ENCODE results near the gene PAXX. TPM values are rescaled to one million over a fixed set of nuclear protein-coding genes. Genes with fewer than 3 reads are reported as not detected.
"Not testable (repeated sequence)": the region's sequence is repeated elsewhere in the genome, so short reads cannot be mapped to it uniquely, and the experiment has no call there.

PAXX gene
- total RNA-seq, 1 donor from 2014 or later: 45.1 TPM

DNA sequence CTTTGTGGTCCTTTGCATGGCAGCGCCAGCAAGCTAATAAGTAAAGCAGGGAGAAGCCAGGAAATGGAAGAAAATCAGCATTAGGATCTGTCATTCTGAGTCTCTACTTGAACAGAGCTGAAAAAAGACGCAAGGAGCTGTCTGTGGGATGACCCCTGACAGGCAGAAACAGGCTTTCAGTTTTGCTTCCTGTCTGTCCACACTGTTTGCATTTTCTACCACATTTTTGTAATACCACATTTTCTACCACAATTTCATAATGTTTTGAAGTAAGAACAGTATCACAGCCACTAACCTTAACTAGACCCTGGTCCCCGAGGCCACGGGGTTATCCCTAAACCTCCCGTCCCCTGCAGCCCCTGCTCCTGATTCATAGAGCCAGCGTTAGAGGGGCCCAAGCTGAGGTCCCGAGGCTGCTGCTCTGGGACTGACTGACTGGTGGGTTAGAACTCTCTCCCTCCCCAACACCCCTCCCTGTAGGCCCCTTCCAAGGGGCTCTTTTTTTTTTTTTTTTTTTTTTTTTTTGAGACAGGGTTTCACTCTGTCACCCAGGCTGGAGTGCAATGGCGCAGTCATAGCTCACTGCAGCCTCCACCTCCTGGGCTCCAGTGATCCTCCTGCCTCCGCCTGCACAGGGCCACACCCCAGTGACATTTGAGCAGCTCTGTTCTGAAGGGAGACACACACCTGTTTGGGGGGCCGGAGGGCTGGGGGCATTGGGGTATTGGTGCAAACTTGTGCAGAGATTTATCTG, 8.1 kb downstream of the PAXX start:
- Histone ChIP-seq H3K27me3 (ENCODE audit: low read depth) (no peaks in the 10 kb centered on the region), H3K36me3 (no peaks in the 10 kb centered on the region), H3K4me3 (no peak overlapping the region), H3K9me3 (no peaks in the 10 kb centered on the region), H3K4me1 (peaks cover 33% of the 10 kb centered on the region), H3K27ac (peak overlapping the region; percentile 58)
- DNase-seq (no peak), ATAC-seq (peak in 1 of 2 donors; percentile 6)
- TF ChIP-seq, protein P1, sequence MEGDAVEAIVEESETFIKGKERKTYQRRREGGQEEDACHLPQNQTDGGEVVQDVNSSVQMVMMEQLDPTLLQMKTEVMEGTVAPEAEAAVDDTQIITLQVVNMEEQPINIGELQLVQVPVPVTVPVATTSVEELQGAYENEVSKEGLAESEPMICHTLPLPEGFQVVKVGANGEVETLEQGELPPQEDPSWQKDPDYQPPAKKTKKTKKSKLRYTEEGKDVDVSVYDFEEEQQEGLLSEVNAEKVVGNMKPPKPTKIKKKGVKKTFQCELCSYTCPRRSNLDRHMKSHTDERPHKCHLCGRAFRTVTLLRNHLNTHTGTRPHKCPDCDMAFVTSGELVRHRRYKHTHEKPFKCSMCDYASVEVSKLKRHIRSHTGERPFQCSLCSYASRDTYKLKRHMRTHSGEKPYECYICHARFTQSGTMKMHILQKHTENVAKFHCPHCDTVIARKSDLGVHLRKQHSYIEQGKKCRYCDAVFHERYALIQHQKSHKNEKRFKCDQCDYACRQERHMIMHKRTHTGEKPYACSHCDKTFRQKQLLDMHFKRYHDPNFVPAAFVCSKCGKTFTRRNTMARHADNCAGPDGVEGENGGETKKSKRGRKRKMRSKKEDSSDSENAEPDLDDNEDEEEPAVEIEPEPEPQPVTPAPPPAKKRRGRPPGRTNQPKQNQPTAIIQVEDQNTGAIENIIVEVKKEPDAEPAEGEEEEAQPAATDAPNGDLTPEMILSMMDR (IDR thresholded peaks at IDR 0.05): no peak
- intact Hi-C loops (cut with DNase I): no loop called here

DNA sequence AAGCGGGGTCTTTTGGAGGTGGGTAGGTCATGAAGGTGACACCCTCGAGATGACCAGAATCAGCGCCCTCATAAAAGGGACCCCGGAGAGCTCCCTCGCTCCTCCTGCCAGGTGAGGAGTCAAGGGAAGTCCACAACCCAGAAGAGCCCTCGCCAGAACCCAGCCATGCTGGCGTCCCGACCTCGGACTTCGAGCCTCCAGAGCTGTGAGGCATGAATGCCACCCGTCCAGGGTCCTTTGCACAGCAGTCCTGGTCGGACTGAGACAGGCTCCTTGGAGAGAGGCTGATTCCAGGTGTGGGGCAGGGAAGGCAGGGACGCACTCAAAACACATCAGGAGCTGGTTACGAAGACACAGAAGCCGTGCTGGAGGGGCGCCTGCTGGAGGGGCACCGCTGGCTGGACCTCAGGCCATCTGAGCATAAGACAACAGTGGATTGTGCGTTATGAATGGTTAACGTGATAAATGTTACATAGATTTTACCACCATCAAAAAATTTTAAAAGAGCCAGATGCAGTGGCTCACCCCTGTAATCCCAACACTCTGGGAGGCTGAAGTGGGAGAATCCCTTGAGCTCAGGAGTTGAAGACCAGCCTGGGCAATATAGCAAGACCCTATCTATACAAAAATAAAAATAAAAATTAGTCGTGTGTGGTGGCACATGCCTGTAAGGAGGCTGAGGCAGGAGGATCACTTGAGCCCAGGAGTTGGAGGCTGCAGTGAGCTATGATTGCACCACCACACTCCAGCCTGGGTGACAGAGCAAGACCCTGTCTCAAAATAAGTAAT, 9.8 kb downstream of the PAXX start:
- Histone ChIP-seq H3K27me3 (ENCODE audit: low read depth) (no peaks in the 10 kb centered on the region), H3K4me3 (no peak overlapping the region), H3K4me1 (peaks cover 17% of the 10 kb centered on the region), H3K9me3 (no peaks in the 10 kb centered on the region), H3K36me3 (no peaks in the 10 kb centered on the region), H3K27ac (no peak overlapping the region)
- ATAC-seq: no peak
- no peak for DNase-seq
- intact Hi-C loops (cut with DNase I): no loop called here
- TF ChIP-seq, protein P1 (IDR thresholded peaks at IDR 0.05): no peak

DNA sequence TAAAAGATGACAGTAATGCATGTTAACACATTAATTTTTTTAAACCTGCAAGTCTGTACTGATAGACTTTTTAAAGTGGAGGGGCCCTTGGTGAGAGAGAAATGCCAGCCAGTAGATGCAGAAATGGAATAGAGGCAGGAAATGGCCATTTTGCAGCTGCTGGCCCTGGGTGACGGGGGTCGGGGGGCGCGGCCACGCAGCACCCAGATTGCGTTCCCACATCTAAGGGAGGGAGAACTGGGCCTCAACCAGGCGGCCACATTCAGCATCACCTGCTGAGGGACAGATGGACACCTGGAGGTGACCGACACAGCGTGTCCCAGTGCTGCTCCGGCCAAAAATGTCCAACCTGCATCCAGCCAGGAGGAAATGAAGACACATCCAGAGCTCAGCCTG, 10.4 kb downstream of the PAXX start:
- H3K4me1 ChIP-seq: peaks cover 17% of the 10 kb centered on the region
- no peak for ATAC-seq
- no peak for DNase-seq
- TF ChIP-seq, protein P1 (IDR thresholded peaks at IDR 0.05): no peak
- H3K27ac ChIP-seq: no peak overlapping the region
- H3K36me3 ChIP-seq: no peaks in the 10 kb centered on the region
- H3K4me3 ChIP-seq: no peak overlapping the region
- intact Hi-C loops (cut with DNase I): no loop called here
- no peaks in the 10 kb centered on the region for H3K27me3 ChIP-seq (ENCODE audit: low read depth)
- no peaks in the 10 kb centered on the region for H3K9me3 ChIP-seq

DNA sequence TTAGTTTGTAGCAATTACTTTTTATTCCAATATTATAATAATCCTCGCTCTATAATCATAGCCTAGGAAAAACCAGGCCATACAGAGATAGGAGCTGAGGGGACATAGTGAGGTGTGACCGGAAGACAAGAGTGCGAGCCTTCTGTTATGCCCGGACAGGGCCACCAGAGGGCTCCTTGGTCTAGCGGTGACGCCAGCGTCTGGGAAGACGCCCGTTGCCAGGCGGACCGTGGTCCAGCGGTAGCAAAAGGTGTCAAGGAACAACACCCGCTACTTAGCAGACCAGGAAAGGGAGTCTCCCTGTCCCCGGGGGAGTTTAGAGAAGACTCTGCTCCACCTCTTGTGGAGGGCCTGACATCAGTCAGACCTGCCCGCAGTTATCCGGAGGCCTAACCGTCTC, 12.1 kb downstream of the PAXX start:
- H3K27ac ChIP-seq; H3K4me3 ChIP-seq; H3K36me3 ChIP-seq; H3K27me3 ChIP-seq (ENCODE audit: low read depth); DNase-seq; intact Hi-C loops (cut with DNase I); ATAC-seq; H3K9me3 ChIP-seq: not testable (repeated sequence)
- peaks cover 17% of the 10 kb centered on the region for H3K4me1 ChIP-seq
- TF ChIP-seq, protein P1 (IDR thresholded peaks at IDR 0.05): peak; percentile 47

DNA sequence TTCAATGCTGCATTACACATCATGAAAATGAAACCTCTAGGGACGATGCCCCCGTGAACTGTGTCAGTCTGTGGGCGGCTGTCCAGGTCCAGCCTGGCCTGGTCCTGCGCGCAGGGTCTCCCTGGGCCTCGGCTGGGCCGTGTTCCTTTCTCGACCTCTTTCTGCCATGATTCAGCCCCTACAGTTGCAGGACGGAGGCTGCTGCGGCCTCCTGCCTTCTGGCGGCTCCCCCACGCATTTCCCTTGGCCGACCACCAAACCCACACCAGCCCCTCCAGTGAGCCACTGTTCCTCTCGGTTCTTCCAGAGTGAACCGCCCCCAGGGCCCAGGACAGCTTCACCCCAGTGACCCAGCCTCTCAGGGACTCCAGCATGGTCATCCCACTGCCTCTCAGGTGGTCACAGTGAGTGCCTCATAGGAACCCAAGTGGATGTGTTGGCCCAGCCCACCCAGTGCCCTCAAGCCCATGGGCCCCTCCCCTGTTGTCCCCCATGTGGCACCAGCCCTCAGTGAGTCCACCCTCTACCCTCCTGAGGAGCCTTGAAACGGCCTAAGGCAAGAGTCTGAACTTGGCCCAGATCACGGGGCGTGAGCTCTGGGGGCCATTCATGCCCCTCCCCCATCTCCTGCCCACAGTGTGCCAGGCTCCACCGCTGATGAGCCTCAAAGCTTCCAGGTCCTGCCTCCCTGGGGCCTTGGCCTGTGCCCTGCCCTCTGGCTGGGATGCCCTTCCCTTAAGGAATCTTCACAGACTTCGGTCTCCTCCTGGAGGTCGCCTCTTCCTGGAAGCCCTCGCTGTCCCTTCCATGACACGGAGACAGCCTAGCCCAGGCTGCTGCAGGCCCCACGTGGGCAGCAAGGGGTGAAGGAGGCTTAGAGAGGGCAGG, 14.1 kb downstream of the PAXX start:
- intact Hi-C loops (cut with DNase I): no loop called here
- Histone ChIP-seq H3K4me1 (peaks cover 9% of the 10 kb centered on the region), H3K27me3 (ENCODE audit: low read depth) (no peaks in the 10 kb centered on the region), H3K36me3 (peaks cover 7% of the 10 kb centered on the region), H3K9me3 (no peaks in the 10 kb centered on the region), H3K27ac (no peak overlapping the region), H3K4me3 (no peak overlapping the region)
- DNase-seq (no peak), ATAC-seq (peak; percentile 6 to 9)
- TF ChIP-seq, protein P1 (IDR thresholded peaks at IDR 0.05): no peak

Measured in lower lobe of right lung (tissue), 2 donors.